Natural killer cell treated with Interleukin-12 subunit alpha and Interleukin-12 subunit beta and Interleukin-15 and Interleukin-18, amount 100 ng/mL, for 72 hours (primary cell): Measurements from ENCODE around the gene NDUFB11. TPM values are rescaled to one million over a fixed set of nuclear protein-coding genes. Genes with fewer than 3 reads are reported as not detected.
"Not testable (repeated sequence)": the region's sequence is repeated elsewhere in the genome, so short reads cannot be mapped to it uniquely, and the experiment has no call there.

ENCODE experiments used
- ATAC-seq, 2 donors: fragments of 150-1000 bp; cut with Tn5 transposase in 1 of 2; sonication (Bioruptor Pico), chemical (Tn5 transposase) in 1 of 2; 2 replicates each; pipeline ENCODE4 v1.10.0; 2021
- DNase-seq: peaks from one replicate; pipeline ENCODE4 v3.0.0; 2022; ENCODE audit warnings: low spot score
- H3K27ac Mint-ChIP-seq, 2 donors: 1 replicate in 1 of 2; 2 replicates in 1 of 2; pipeline ENCODE4 v1.8.0; 2022; ENCODE audit warnings: mixed read lengths in 2 of 2, mild to moderate bottlenecking in 1 of 2, moderate library complexity in 1 of 2
- H3K27me3 Mint-ChIP-seq, 2 donors: 1 replicate in 1 of 2; 2 replicates in 1 of 2; pipeline ENCODE4 v1.8.0; 2022; ENCODE audit warnings: mixed read lengths in 2 of 2
- H3K36me3 Mint-ChIP-seq: one replicate; pipeline ENCODE4 v1.8.0; 2022; ENCODE audit warnings: mixed read lengths
- H3K4me1 Mint-ChIP-seq, 2 donors: 1 replicate in 1 of 2; 2 replicates in 1 of 2; pipeline ENCODE4 v1.8.0; 2022; ENCODE audit warnings: low read depth in 2 of 2, mixed read lengths in 2 of 2, mild to moderate bottlenecking in 1 of 2
- H3K4me3 Mint-ChIP-seq: one replicate; pipeline ENCODE4 v1.8.0; 2022; ENCODE audit warnings: mixed read lengths
- H3K9me3 Mint-ChIP-seq: 2 replicates; pipeline ENCODE4 v1.8.0; 2022; ENCODE audit warnings: mixed read lengths
- total RNA-seq, 2 donors: library from RNA; stranded (reverse); gene quantifications; one replicate each; pipeline ENCODE4 v1.2.3, GENCODE V29; 2022

Gene NDUFB11
- total RNA-seq, 2 donors from 2014 or later: 50.8 to 75.4 TPM

- DNase-seq (no peak), ATAC-seq (no peak)
- Mint-ChIP-seq H3K27ac (peak overlapping the region in 1 of 2 donors; percentile 47), H3K4me1 (peaks cover 29 to 33% of the 10 kb centered on the region in 2 donors), H3K36me3 (no peaks in the 10 kb centered on the region), H3K9me3 (no peaks in the 10 kb centered on the region), H3K27me3 (peaks cover 0 to 2% of the 10 kb centered on the region in 2 donors), H3K4me3 (peak overlapping the region; percentile 53)
Measured at GRCh38 chrX:47146936-47147859, 2.7 kb upstream of the NDUFB11 start.

- DNase-seq (no peak), ATAC-seq (no peak)
- Mint-ChIP-seq H3K36me3 (no peaks in the 10 kb centered on the region), H3K4me1 (peaks cover 29 to 33% of the 10 kb centered on the region in 2 donors), H3K4me3 (peak overlapping the region; percentile 97), H3K27ac (peak overlapping the region; percentile 99 to 100), H3K27me3 (peaks cover 0 to 2% of the 10 kb centered on the region in 2 donors), H3K9me3 (no peaks in the 10 kb centered on the region)
Measured at GRCh38 chrX:47146121-47146935, 1.8 kb upstream of the NDUFB11 start.

DNA sequence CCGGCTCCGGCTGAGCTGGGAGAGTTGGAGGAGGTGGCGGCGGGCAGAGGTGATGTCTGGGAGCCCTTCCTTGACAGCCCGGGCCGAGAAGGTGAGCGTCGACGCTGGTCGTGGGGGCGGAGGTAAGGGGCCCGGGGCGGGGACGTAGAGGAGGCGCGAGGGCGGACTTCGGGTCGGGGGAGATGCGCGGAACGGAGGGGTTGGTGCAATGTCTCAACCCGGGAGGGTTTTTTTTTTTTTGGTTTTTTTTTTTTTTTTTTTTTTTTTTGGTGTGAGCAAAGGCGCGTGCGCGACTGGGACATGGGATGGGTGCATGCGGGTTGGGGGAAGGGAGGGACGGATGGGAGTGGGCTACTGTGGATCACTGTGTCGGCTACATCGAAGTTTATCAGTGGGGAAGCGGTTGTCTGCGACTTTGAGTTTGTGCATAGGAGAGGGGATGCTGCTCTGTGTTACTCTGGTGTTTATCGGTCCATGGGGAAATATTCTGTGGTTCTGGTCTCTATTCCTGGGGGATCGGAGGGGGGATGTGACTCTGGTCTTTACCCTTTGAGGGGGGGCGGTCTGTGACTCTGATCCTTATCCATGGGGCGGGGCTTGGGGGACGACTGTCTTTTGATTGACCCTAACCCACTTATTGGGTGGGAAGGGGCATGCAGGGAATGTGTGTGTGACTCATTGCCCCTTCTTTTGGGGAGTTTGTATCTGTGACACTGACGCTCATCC, 1.1 kb upstream of the NDUFB11 start:
- Mint-ChIP-seq H3K27ac (peak overlapping the region; percentile 99 to 100), H3K9me3 (no peaks in the 10 kb centered on the region), H3K4me1 (peaks cover 30 to 33% of the 10 kb centered on the region in 2 donors), H3K4me3 (peak overlapping the region; percentile 97), H3K27me3 (peaks cover 0 to 3% of the 10 kb centered on the region in 2 donors), H3K36me3 (peaks cover 3% of the 10 kb centered on the region)
- ATAC-seq (peak; percentile 48 to 51), DNase-seq (no peak)

- ATAC-seq: peak; percentile 0 to 1
- DNase-seq: peak; percentile 60
- Mint-ChIP-seq H3K27me3 (peaks cover 0 to 4% of the 10 kb centered on the region in 2 donors), H3K36me3 (peaks cover 5% of the 10 kb centered on the region), H3K4me3 (peak overlapping the region; percentile 97), H3K27ac (peak overlapping the region; percentile 99 to 100), H3K9me3 (no peaks in the 10 kb centered on the region), H3K4me1 (peaks cover 30 to 33% of the 10 kb centered on the region in 2 donors)
Measured at GRCh38 chrX:47143894-47144625, 442 bp downstream of the NDUFB11 start.

- H3K27me3 Mint-ChIP-seq: peaks cover 0 to 6% of the 10 kb centered on the region in 2 donors
- H3K4me1 Mint-ChIP-seq: peaks cover 9 to 11% of the 10 kb centered on the region in 2 donors
- H3K36me3 Mint-ChIP-seq: peaks cover 5% of the 10 kb centered on the region
- no peak overlapping the region for H3K27ac Mint-ChIP-seq
- no peaks in the 10 kb centered on the region for H3K9me3 Mint-ChIP-seq
- ATAC-seq (no peak), DNase-seq (no peak)
- no peak overlapping the region for H3K4me3 Mint-ChIP-seq
Measured at GRCh38 chrX:47138171-47138570, 6.3 kb downstream of the NDUFB11 start.

DNA sequence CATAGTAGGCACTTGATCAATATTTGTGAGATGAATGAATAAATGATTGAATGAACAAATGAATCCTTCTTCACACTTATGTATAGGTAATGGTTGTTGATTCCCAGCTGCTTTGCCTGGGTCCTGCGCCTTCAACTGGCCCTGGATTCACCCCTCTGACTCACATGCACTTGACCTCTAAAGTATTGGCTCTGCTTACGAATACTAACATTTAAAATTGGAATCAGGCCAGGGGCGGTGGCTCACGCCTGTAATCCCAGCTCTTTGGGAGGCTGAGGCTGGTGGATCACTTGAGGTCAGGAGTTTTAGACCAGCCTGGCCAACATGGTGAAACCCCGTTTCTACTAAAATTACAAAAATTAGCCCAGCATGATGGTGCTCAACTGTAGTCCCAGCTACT, 8.9 kb downstream of the NDUFB11 start:
- not testable (repeated sequence) for H3K27ac Mint-ChIP-seq, H3K9me3 Mint-ChIP-seq, H3K4me1 Mint-ChIP-seq, DNase-seq, H3K36me3 Mint-ChIP-seq, H3K27me3 Mint-ChIP-seq, H3K4me3 Mint-ChIP-seq, ATAC-seq

DNA sequence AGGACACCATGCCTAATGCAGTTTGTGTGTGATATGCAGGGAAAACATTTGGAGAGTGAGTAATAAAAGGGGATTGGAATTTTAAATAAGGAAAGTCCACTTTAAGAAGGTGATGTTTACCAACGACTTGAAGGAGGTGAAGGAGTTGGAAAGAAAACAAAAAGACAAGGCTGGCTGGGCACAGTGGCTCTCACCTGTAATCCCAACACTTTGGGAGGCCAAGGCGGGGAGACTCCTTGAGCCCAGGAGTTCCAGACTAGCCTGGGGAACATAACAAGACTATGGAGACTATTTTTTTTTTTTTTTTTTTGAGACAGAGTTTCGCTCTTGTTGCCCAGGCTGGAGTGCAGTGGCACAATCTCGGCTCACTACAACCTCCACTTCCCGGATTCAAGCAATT, 11.0 kb downstream of the NDUFB11 start:
- H3K9me3 Mint-ChIP-seq: no peaks in the 10 kb centered on the region
- no peaks in the 10 kb centered on the region for H3K36me3 Mint-ChIP-seq

DNA sequence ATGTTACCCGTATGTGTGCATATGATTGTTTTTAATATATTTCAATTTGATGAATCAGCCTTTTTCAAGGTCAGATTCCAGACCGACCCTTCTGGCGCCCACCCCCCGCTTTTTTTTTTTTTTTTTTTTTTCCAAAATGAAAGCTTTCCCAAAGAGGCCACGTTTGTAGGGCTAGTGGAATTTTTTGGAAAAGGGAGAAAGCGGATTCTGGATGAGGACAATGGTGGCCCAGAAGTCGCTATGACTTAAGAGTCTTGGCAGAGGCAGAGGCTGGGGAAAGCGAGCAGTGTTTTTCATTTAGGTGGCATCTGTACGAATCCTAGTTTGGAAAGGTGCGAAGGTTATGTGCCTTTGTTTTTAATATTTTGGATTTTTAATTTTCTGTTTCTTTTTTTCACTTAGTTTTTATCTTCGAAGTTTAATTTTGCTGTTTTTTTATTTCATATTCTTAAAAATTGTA, 14.6 kb downstream of the NDUFB11 start:
- ATAC-seq: no peak
- no peaks in the 10 kb centered on the region for H3K9me3 Mint-ChIP-seq
- no peaks in the 10 kb centered on the region for H3K4me1 Mint-ChIP-seq
- H3K36me3 Mint-ChIP-seq: no peaks in the 10 kb centered on the region
- peak overlapping the region; percentile 96 for H3K4me3 Mint-ChIP-seq
- H3K27me3 Mint-ChIP-seq: peaks cover 0 to 2% of the 10 kb centered on the region in 2 donors
- no peak for DNase-seq
- peak overlapping the region; percentile 87 to 91 for H3K27ac Mint-ChIP-seq

More for the DNA sequence above, 11.0 kb downstream of the NDUFB11 start:
- no peaks in the 10 kb centered on the region for H3K4me1 Mint-ChIP-seq
- no peak overlapping the region for H3K4me3 Mint-ChIP-seq
- ATAC-seq (no peak), DNase-seq (no peak)
- peaks cover 0 to 2% of the 10 kb centered on the region in 2 donors for H3K27me3 Mint-ChIP-seq
- H3K27ac Mint-ChIP-seq: no peak overlapping the region

- peak; percentile 99 to 100 for ATAC-seq
- H3K4me3 Mint-ChIP-seq: peak overlapping the region; percentile 96
- H3K4me1 Mint-ChIP-seq: no peaks in the 10 kb centered on the region
- peaks cover 0 to 2% of the 10 kb centered on the region in 2 donors for H3K27me3 Mint-ChIP-seq
- DNase-seq: peak; percentile 90
- peak overlapping the region; percentile 87 to 91 for H3K27ac Mint-ChIP-seq
- no peaks in the 10 kb centered on the region for H3K9me3 Mint-ChIP-seq
- no peaks in the 10 kb centered on the region for H3K36me3 Mint-ChIP-seq
Measured at GRCh38 chrX:47129157-47129898, 15.2 kb downstream of the NDUFB11 start.

- H3K9me3 Mint-ChIP-seq, H3K27ac Mint-ChIP-seq: not testable (repeated sequence)
Measured at GRCh38 chrX:47124466-47124865, 20.0 kb downstream of the NDUFB11 start.

DNA sequence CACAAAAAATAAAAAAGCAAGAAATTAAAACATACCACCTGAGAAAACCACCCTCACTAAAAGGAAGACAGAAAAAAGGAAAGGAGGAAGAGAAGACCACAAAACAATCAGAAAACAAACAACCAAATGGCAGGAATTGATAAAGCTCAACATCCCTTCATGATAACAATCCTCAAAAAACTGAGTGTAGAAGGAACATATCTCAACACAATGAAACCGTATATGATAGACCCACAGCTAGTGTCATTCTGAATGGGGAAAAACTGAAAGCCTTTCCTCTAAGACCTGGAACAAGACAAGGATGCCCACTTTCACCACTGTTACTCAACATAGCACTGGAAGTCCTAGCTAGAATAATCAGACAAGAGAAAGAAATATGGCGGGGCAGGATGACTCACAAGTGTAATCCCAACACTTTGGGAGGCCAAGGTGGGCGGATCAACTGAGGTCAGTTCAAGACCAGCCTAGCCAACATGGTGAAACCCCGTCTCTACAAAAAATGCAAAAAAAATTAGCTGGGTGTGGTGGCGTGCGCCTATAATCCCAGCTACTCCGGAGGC, 27.9 kb downstream of the NDUFB11 start:
- ATAC-seq, H3K9me3 Mint-ChIP-seq, H3K4me3 Mint-ChIP-seq, H3K36me3 Mint-ChIP-seq, H3K27ac Mint-ChIP-seq, H3K4me1 Mint-ChIP-seq, DNase-seq, H3K27me3 Mint-ChIP-seq: not testable (repeated sequence)

More at GRCh38 chrX:47124466-47124865, 20.0 kb downstream of the NDUFB11 start:
- not testable (repeated sequence) for H3K36me3 Mint-ChIP-seq, H3K4me1 Mint-ChIP-seq, DNase-seq, H3K4me3 Mint-ChIP-seq, ATAC-seq, H3K27me3 Mint-ChIP-seq
